IMR-90 (cell line): ENCODE data around the gene TAS1R1. TPM values are rescaled to one million over a fixed set of nuclear protein-coding genes. Genes with fewer than 3 reads are reported as not detected.

Source experiments
- ATAC-seq: fragments of 200-7000 bp; cut with Tn5 transposase; 2 replicates; pipeline ENCODE4 v1.9.1; 2020; ENCODE audit warnings: low read depth, mild to moderate bottlenecking, moderate library complexity
- BruUV-seq: library from RNA; stranded (reverse); fragments of 400-500 nt; replicated peaks from 2 replicates; lab custom pipeline; 2021; lab: Mats Ljungman, UMichigan
- CTCF ChIA-PET: fragments of 300-600 bp; formaldehyde crosslinking; extraction: SDS; loops from one replicate; lab custom pipeline; 2021; ENCODE audit warnings: antibody characterized with exemption; lab: Yijun Ruan, JAX
- POLR2A ChIA-PET: fragments of 300-600 bp; sonication (Branson Sonifier 250); formaldehyde crosslinking; loops from one replicate; lab custom pipeline; 2022; ENCODE audit warnings: antibody characterized with exemption; ENCODE audit not compliant: unreplicated experiment; lab: Charles Lee
- DNase-seq: peaks from one replicate; pipeline ENCODE4 v3.0.0; 2013
- H2AFZ ChIP-seq: replicated peaks from 2 replicates; pipeline ENCODE3; 2013; ENCODE audit warnings: low read length, mild to moderate bottlenecking; ENCODE audit not compliant: poor library complexity
- H2AK5ac ChIP-seq: 2 replicates; pipeline ENCODE4 v1.6.1; 2013; ENCODE audit warnings: low read depth, low read length, inconsistent platforms
- H2AK9ac ChIP-seq: replicated peaks from 2 replicates; pipeline ENCODE3; 2013; ENCODE audit warnings: mild to moderate bottlenecking, low read depth, low read length, moderate library complexity; ENCODE audit not compliant: poor library complexity
- H2BK120ac ChIP-seq: 2 replicates; pipeline ENCODE4 v1.6.1; 2013; ENCODE audit warnings: low read depth, low read length, inconsistent platforms
- H2BK15ac ChIP-seq: 3 replicates; pipeline ENCODE4 v1.6.1; 2013; ENCODE audit warnings: low read depth, low read length, inconsistent platforms
- H2BK20ac ChIP-seq: 2 replicates; pipeline ENCODE4 v1.6.1; 2013; ENCODE audit warnings: low read depth, mild to moderate bottlenecking, inconsistent platforms, low read length, moderate library complexity
- H2BK5ac ChIP-seq: 2 replicates; pipeline ENCODE4 v1.6.1; 2013; ENCODE audit warnings: mild to moderate bottlenecking, low read depth, low read length, inconsistent platforms; ENCODE audit not compliant: poor library complexity, severe bottlenecking
- H3K14ac ChIP-seq: replicated peaks from 2 replicates; pipeline ENCODE4 v1.6.1; 2013; ENCODE audit warnings: low read depth, low read length, inconsistent platforms
- H3K18ac ChIP-seq: 2 replicates; pipeline ENCODE4 v1.6.1; 2013; ENCODE audit warnings: low read depth, low read length, control low read depth
- H3K23ac ChIP-seq: 2 replicates; pipeline ENCODE4 v1.6.1; 2013; ENCODE audit warnings: low read depth, low read length, inconsistent platforms
- H3K27ac ChIP-seq: 2 replicates; pipeline ENCODE4 v1.5.1; 2013; ENCODE audit warnings: mild to moderate bottlenecking, control low read depth, low read length; ENCODE audit not compliant: insufficient read depth
- H3K27me3 ChIP-seq: 2 replicates; pipeline ENCODE4 v1.6.1; 2013; ENCODE audit warnings: low read length; ENCODE audit not compliant: control insufficient read depth, insufficient read depth
- H3K36me3 ChIP-seq: 2 replicates; pipeline ENCODE4 v1.6.1; 2013; ENCODE audit warnings: low read length, mixed read lengths; ENCODE audit not compliant: control insufficient read depth, insufficient read depth
- H3K4ac ChIP-seq: 2 replicates; pipeline ENCODE4 v1.6.1; 2013; ENCODE audit warnings: low read depth, low read length, inconsistent platforms
- H3K4me1 ChIP-seq: 2 replicates; pipeline ENCODE4 v1.6.1; 2013; ENCODE audit warnings: low read length, mixed read lengths; ENCODE audit not compliant: control insufficient read depth, insufficient read depth
- H3K4me2 ChIP-seq: 2 replicates; pipeline ENCODE4 v1.6.1; 2013; ENCODE audit warnings: low read depth, mild to moderate bottlenecking, control low read depth, low read length, moderate library complexity
- H3K4me3 ChIP-seq: 2 replicates; pipeline ENCODE4 v1.5.1; 2013; ENCODE audit warnings: low read depth, mild to moderate bottlenecking, control low read depth, low read length, moderate library complexity; ENCODE audit not compliant: insufficient read depth
- H3K56ac ChIP-seq: 2 replicates; pipeline ENCODE4 v1.6.1; 2013; ENCODE audit warnings: low read length, inconsistent platforms; ENCODE audit not compliant: insufficient read depth; ENCODE audit errors: extremely low read depth
- H3K79me1 ChIP-seq, 2 experiments: 2 replicates each; pipeline ENCODE4 v1.6.1; 2013; ENCODE audit warnings: low read length in 2 of 2, inconsistent platforms in 1 of 2, low read depth in 1 of 2
- H3K9ac ChIP-seq: 2 replicates; pipeline ENCODE4 v1.6.1; 2013; ENCODE audit warnings: low read depth, low read length, control low read depth
- H3K9me1 ChIP-seq: 2 replicates; pipeline ENCODE4 v1.6.1; 2013; ENCODE audit warnings: low read length, inconsistent platforms; ENCODE audit not compliant: insufficient read depth
- H3K9me3 ChIP-seq: 2 replicates; pipeline ENCODE4 v1.6.1; 2013; ENCODE audit warnings: low read length; ENCODE audit not compliant: control insufficient read depth, insufficient read depth
- H4K20me1 ChIP-seq: 2 replicates; pipeline ENCODE4 v1.6.1; 2013; ENCODE audit warnings: low read length, inconsistent platforms; ENCODE audit not compliant: insufficient read depth
- H4K5ac ChIP-seq: 2 replicates; pipeline ENCODE4 v1.6.1; 2013; ENCODE audit warnings: mild to moderate bottlenecking, low read depth, low read length, control low read depth
- H4K8ac ChIP-seq, 2 experiments: 2 replicates each; pipeline ENCODE4 v1.6.1; 2013; ENCODE audit warnings: low read depth in 2 of 2, low read length in 2 of 2, control low read depth in 1 of 2, inconsistent platforms in 1 of 2
- H4K91ac ChIP-seq: 2 replicates; pipeline ENCODE4 v1.6.1; 2013; ENCODE audit warnings: low read depth, low read length, inconsistent platforms; ENCODE audit not compliant: insufficient read depth
- BHLHE40 ChIP-seq: fragments of 150-350 bp; IDR thresholded peaks from 2 replicates; pipeline ENCODE4 v1.6.1; 2016; ENCODE audit warnings: mild to moderate bottlenecking, low read depth, low read length
- CEBPB ChIP-seq: IDR thresholded peaks from 2 replicates; pipeline ENCODE4 v1.6.1; 2012; ENCODE audit warnings: low read depth, low read length, improper control_type of control experiment
- FOS ChIP-seq: fragments of 150-350 bp; IDR thresholded peaks from 2 replicates; pipeline ENCODE4 v1.6.1; 2016; ENCODE audit warnings: low read depth, low read length
- WGBS, 2 experiments: methylation state at CpG; one replicate each; pipeline versions ENCODE4 v1.1.5 to v1.1.7; 2013; ENCODE audit warnings: missing lambda C conversion rate in 2 of 2; ENCODE audit not compliant: insufficient read length in 1 of 2; ENCODE audit errors: extremely low coverage in 2 of 2; 5-methylcytosine and 5-hydroxymethylcytosine counted together
- dilution Hi-C: fragments of 300-500 bp; cut with HindIII; formaldehyde crosslinking; loops from one replicate; pipeline ENCODE4 v1.14.3; 2018; ENCODE audit warnings: low sequenced_read_pairs; ENCODE audit not compliant: unreplicated experiment
- in situ Hi-C: fragments of 300-500 bp; cut with MboI; formaldehyde crosslinking; loops from 3 replicates; pipeline ENCODE4 v1.14.3; 2019; ENCODE audit warnings: low sequenced_read_pairs, inconsistent platforms, mixed read lengths
- intact Hi-C: fragments of 100-400 bp; cut with micrococcal nuclease; formaldehyde crosslinking; loops from 2 replicates; pipeline ENCODE4 v1.10.0; 2022
- polyA plus RNA-seq, 3 experiments: library from polyadenylated mRNA; depleted of rRNA; stranded (reverse); fragments of >200 nt; gene quantifications; 2 replicates each; pipeline ENCODE4 v1.2.3, GENCODE V29; 2012; ENCODE audit warnings: low replicate concordance in 1 of 3
- total RNA-seq: library from RNA; depleted of rRNA; stranded (reverse); fragments of >200 nt; gene quantifications from 2 replicates; pipeline ENCODE4 v1.2.3, GENCODE V29; 2012
- TF ChIP-seq, protein P1 (sequence below): fragments of 150-350 bp; IDR thresholded peaks from 2 replicates; pipeline ENCODE4 v1.6.1; 2016; ENCODE audit warnings: low read depth, mild to moderate bottlenecking, low read length, moderate library complexity, borderline replicate concordance

Gene TAS1R1
- total and polyA plus RNA-seq, 2 of the 4 experiments (the other 2 are of a cell fraction), result 0.05 TPM; not detected in 1

- BruUV-seq, result no TSS peak
- H4K8ac ChIP-seq, result no peak overlapping the region
- H2BK120ac ChIP-seq, result no peak overlapping the region
- DNase-seq (peak; percentile 83), ATAC-seq (peak; percentile 93)
- H3K4me1 ChIP-seq, result no peaks in the 10 kb centered on the region
- no peak overlapping the region for H2BK15ac ChIP-seq
- H3K9me1 ChIP-seq, result peaks cover 7% of the 10 kb centered on the region; the same call in 1 of the 2 replicates
- H3K79me1 ChIP-seq, result peaks cover 7 to 21% of the 10 kb centered on the region in 2 experiments; a peak in 3 of 4 replicates
- no peak overlapping the region for H3K23ac ChIP-seq
- H3K4ac ChIP-seq, result no peak overlapping the region
- H3K27ac ChIP-seq, result no peak overlapping the region
- H4K5ac ChIP-seq, result no peak overlapping the region
- H4K20me1 ChIP-seq, result peaks cover 23% of the 10 kb centered on the region
- no CpG with 5 or more reads among the region's 3 CpGs for WGBS, 2 experiments
- dilution Hi-C loops, result no loop called here
- no peak overlapping the region for H2AK5ac ChIP-seq
- H2AFZ ChIP-seq, result no peak overlapping the region
- H3K9me3 ChIP-seq, result no peaks in the 10 kb centered on the region
- intact Hi-C loops, result loop anchor here (2.0 kb wide), 1 partner anchor 18 kb away; no protein-coding TSS in a partner anchor
- no peak overlapping the region for H3K4me3 ChIP-seq
- no peak overlapping the region for H4K91ac ChIP-seq
- no peak overlapping the region for H3K56ac ChIP-seq
- TF ChIP-seq BHLHE40 (peak; percentile 68), FOS (peak; percentile 58), CEBPB (peak; percentile 36; the same call in 1 of the 2 replicates)
- TF ChIP-seq, protein P1, sequence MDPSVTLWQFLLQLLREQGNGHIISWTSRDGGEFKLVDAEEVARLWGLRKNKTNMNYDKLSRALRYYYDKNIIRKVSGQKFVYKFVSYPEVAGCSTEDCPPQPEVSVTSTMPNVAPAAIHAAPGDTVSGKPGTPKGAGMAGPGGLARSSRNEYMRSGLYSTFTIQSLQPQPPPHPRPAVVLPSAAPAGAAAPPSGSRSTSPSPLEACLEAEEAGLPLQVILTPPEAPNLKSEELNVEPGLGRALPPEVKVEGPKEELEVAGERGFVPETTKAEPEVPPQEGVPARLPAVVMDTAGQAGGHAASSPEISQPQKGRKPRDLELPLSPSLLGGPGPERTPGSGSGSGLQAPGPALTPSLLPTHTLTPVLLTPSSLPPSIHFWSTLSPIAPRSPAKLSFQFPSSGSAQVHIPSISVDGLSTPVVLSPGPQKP, result no peak
- no peak overlapping the region for H2AK9ac ChIP-seq
- in situ Hi-C loops, result no loop called here
- H2BK5ac ChIP-seq, result peak overlapping the region; percentile 31
- ChIA-PET POLR2A (no interaction called here), CTCF (no interaction called here)
- H3K9ac ChIP-seq, result no peak overlapping the region
- H3K4me2 ChIP-seq, result peak overlapping the region; percentile 66; the same call in 1 of the 2 replicates
- no peak overlapping the region for H3K14ac ChIP-seq
- no peak overlapping the region for H3K18ac ChIP-seq
- peaks cover 22% of the 10 kb centered on the region for H3K36me3 ChIP-seq
- H3K27me3 ChIP-seq, result no peaks in the 10 kb centered on the region
- no peak overlapping the region for H2BK20ac ChIP-seq
Observed at GRCh38 chr1:6538956-6539355, 16.2 kb upstream of the TAS1R1 start.
